Measurements from ENCODE around the gene BMPR1B.

DNA sequence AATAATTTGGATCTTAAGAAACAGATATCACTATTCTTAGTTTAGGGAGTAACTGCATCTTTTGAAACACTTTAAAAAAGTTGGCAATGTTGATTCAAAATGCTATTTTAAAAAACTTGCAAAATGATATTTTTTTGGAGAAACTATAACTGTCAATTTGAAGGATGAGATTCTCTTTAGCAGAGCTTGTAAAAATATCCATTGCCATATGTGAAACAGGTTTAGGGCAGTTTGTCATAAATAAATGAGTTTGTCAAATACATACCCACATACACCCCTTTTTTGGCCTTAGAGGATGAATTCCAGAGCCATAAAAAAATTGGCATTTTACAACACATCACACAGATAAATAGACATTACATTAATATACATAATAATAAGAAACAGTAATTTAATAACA is 174.6 kb downstream of the BMPR1B start:
- TF ChIP-seq, protein P1, sequence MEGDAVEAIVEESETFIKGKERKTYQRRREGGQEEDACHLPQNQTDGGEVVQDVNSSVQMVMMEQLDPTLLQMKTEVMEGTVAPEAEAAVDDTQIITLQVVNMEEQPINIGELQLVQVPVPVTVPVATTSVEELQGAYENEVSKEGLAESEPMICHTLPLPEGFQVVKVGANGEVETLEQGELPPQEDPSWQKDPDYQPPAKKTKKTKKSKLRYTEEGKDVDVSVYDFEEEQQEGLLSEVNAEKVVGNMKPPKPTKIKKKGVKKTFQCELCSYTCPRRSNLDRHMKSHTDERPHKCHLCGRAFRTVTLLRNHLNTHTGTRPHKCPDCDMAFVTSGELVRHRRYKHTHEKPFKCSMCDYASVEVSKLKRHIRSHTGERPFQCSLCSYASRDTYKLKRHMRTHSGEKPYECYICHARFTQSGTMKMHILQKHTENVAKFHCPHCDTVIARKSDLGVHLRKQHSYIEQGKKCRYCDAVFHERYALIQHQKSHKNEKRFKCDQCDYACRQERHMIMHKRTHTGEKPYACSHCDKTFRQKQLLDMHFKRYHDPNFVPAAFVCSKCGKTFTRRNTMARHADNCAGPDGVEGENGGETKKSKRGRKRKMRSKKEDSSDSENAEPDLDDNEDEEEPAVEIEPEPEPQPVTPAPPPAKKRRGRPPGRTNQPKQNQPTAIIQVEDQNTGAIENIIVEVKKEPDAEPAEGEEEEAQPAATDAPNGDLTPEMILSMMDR (IDR thresholded peaks at IDR 0.05; ENCODE audit: borderline replicate concordance, extremely low read depth, low read length, poor library complexity, severe bottlenecking), result no peak
- no peak for TF ChIP-seq EZH2 (IDR thresholded peaks at IDR 0.05; ENCODE audit: borderline replicate concordance, low read depth, low read length, severe bottlenecking)

Measured in DND-41 (cell line).